AG04449 (cell line): ENCODE measurements around the gene FAM32A.

Experiments
- CTCF ChIA-PET: fragments of 350-600 bp; formaldehyde crosslinking; extraction: SDS; loops from one replicate; lab custom pipeline; 2021; ENCODE audit warnings: antibody characterized with exemption; lab: Yijun Ruan, JAX
- POLR2A ChIA-PET: fragments of 400-600, 350-600 bp; formaldehyde crosslinking; extraction: SDS; loops from one replicate; lab custom pipeline; 2020; ENCODE audit warnings: antibody characterized with exemption, inconsistent platforms; lab: Yijun Ruan, JAX
- DNase-seq: peaks from one replicate; pipeline ENCODE4 v3.0.0-alpha.2; 2010; ENCODE audit warnings: low read depth, low spot score
- H3K4me3 ChIP-seq: 2 replicates; pipeline ENCODE4 v1.5.1; 2011; ENCODE audit warnings: low read depth, mild to moderate bottlenecking, control low read depth, low read length
- CTCF ChIP-seq: IDR thresholded peaks from one replicate; pipeline ENCODE4 v1.5.1; 2011; ENCODE audit warnings: mild to moderate bottlenecking, moderate library complexity, low read length, control low read depth, inconsistent platforms; ENCODE audit not compliant: insufficient read depth; ENCODE audit errors: missing control alignments

The FAM32A gene

GRCh38 chr19:16233081-16233776 is 48.0 kb downstream of the FAM32A start:
- ChIA-PET POLR2A (no interaction called here), CTCF (interaction anchor here (1.5 kb wide), 1 partner anchor 13 kb away, joined by 4 read pairs; no protein-coding TSS in a partner anchor)
- DNase-seq = no peak
- H3K4me3 ChIP-seq = no peak overlapping the region
- no peak for TF ChIP-seq CTCF

- no peak overlapping the region for H3K4me3 ChIP-seq
- no peak for TF ChIP-seq CTCF
- ChIA-PET CTCF (interaction anchor here (1.5 kb wide), 1 partner anchor 12 kb away, joined by 4 read pairs; no protein-coding TSS in a partner anchor), POLR2A (no interaction called here)
- DNase-seq = no peak
Measured at GRCh38 chr19:16233836-16234551, 48.8 kb downstream of the FAM32A start.

GRCh38 chr19:16234552-16235445 is 49.6 kb downstream of the FAM32A start:
- CTCF ChIA-PET = interaction anchor here (0.7 to 1.0 kb wide), 5 partner anchors 9 to 151 kb away, joined by 3 to 6 read pairs (median 3); no protein-coding TSS in a partner anchor
- no peak for DNase-seq
- POLR2A ChIA-PET = no interaction called here
- H3K4me3 ChIP-seq = no peak overlapping the region
- no peak for TF ChIP-seq CTCF

GRCh38 chr19:16235811-16236652 is 50.8 kb downstream of the FAM32A start:
- no peak for TF ChIP-seq CTCF
- ChIA-PET CTCF (interaction anchor here (0.7 to 1.8 kb wide), 7 partner anchors 10 to 150 kb away, joined by 3 to 6 read pairs (median 4); no protein-coding TSS in a partner anchor), POLR2A (no interaction called here)
- no peak for DNase-seq
- no peak overlapping the region for H3K4me3 ChIP-seq
